DND-41 (cell line): ENCODE measurements around the gene NADK2.

ENCODE experiments used
- ATAC-seq: fragments of 200-7000 bp; cut with Tn5 transposase; 3 replicates; pipeline ENCODE4 v1.9.1; 2021; ENCODE audit warnings: low read depth; ENCODE audit not compliant: insufficient read depth
- DNase-seq: peaks from one replicate; pipeline ENCODE4 v3.0.0-alpha.2; 2020
- H2AFZ ChIP-seq: 2 replicates; pipeline ENCODE4 v1.6.0; 2012; ENCODE audit warnings: low read depth, low read length
- H3K27ac ChIP-seq: 2 replicates; pipeline ENCODE4 v1.5.1; 2012; ENCODE audit warnings: low read length, inconsistent platforms
- H3K27me3 ChIP-seq: fragments of 200-600 bp; sonication (generic); 2 replicates; pipeline ENCODE4 v1.6.0; 2012; ENCODE audit warnings: low read length, mild to moderate bottlenecking, inconsistent platforms; ENCODE audit not compliant: insufficient read depth, poor library complexity
- H3K36me3 ChIP-seq: 2 replicates; pipeline ENCODE4 v1.5.1; 2012; ENCODE audit warnings: low read length, inconsistent platforms; ENCODE audit not compliant: insufficient read depth
- H3K4me1 ChIP-seq: 2 replicates; pipeline ENCODE4 v1.5.1; 2012; ENCODE audit warnings: mild to moderate bottlenecking, low read length; ENCODE audit not compliant: insufficient read depth
- H3K4me2 ChIP-seq: 2 replicates; pipeline ENCODE4 v1.6.0; 2012; ENCODE audit warnings: mild to moderate bottlenecking, moderate library complexity, low read length, inconsistent platforms; ENCODE audit not compliant: insufficient read depth
- H3K4me3 ChIP-seq, 2 experiments: fragments of 200-600 bp in 1 of 2; shearing (Covaris generic) in 1 of 2; 2 replicates each; pipeline ENCODE4 v1.5.1; 2012 to 2016; ENCODE audit warnings: inconsistent platforms in 2 of 2, low read length in 2 of 2, mild to moderate bottlenecking in 2 of 2, low read depth in 1 of 2, moderate library complexity in 1 of 2
- H3K79me2 ChIP-seq: 2 replicates; pipeline ENCODE4 v1.6.0; 2012; ENCODE audit warnings: low read length, inconsistent platforms; ENCODE audit not compliant: insufficient read depth
- H3K9ac ChIP-seq: 2 replicates; pipeline ENCODE4 v1.6.0; 2012; ENCODE audit warnings: low read depth, mild to moderate bottlenecking, inconsistent platforms, low read length, moderate library complexity
- H3K9me3 ChIP-seq: 2 replicates; pipeline ENCODE4 v1.5.1; 2012; ENCODE audit warnings: low read length, moderate library complexity, mild to moderate bottlenecking, inconsistent platforms; ENCODE audit not compliant: insufficient read depth, severe bottlenecking
- H4K20me1 ChIP-seq: 2 replicates; pipeline ENCODE4 v1.6.0; 2012; ENCODE audit warnings: low read length; ENCODE audit not compliant: insufficient read depth
- EZH2 ChIP-seq: IDR thresholded peaks from 3 replicates; pipeline ENCODE4 v1.6.1; 2012; ENCODE audit warnings: borderline replicate concordance, low read depth, mild to moderate bottlenecking, moderate library complexity, low read length, inconsistent platforms; ENCODE audit not compliant: severe bottlenecking
- TF ChIP-seq, protein P1 (sequence below): IDR thresholded peaks from 2 replicates; pipeline ENCODE4 v1.5.1; 2012; ENCODE audit warnings: borderline replicate concordance, low read length, moderate library complexity, mild to moderate bottlenecking; ENCODE audit not compliant: poor library complexity, severe bottlenecking; ENCODE audit errors: extremely low read depth

NADK2 gene

DNA sequence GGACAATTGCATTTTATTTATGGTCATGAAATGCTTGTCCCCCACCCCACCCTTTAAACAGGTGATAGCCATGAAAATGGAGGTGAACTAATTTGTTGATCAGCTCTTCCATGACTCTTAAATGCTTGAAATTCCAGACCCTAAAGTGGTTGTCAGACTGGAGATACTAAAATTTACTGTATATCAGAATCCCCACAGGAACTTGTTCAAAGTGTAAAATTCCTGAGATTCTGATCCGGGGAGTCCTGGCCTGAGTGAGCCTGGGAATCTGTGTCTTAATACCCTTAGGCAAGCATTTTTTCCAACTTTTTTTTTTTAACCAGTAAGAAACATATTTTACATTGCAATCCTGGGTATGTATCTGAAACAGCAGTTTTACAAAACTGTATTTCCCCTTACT, 85.1 kb downstream of the NADK2 start:
- peaks cover 40% of the 10 kb centered on the region; the same call in 1 of the 2 replicates for H4K20me1 ChIP-seq
- no peaks in the 10 kb centered on the region for H3K9me3 ChIP-seq
- H2AFZ ChIP-seq: no peak overlapping the region
- ATAC-seq (no peak), DNase-seq (no peak)
- no peak overlapping the region for H3K4me3 ChIP-seq
- H3K27me3 ChIP-seq: no peaks in the 10 kb centered on the region
- peak overlapping the region; percentile 88; the same call in 1 of the 2 replicates for H3K4me2 ChIP-seq
- H3K9ac ChIP-seq: no peak overlapping the region
- peaks cover 98% of the 10 kb centered on the region for H3K79me2 ChIP-seq
- no peak overlapping the region for H3K27ac ChIP-seq
- H3K36me3 ChIP-seq: peaks cover 87% of the 10 kb centered on the region
- TF ChIP-seq, protein P1, sequence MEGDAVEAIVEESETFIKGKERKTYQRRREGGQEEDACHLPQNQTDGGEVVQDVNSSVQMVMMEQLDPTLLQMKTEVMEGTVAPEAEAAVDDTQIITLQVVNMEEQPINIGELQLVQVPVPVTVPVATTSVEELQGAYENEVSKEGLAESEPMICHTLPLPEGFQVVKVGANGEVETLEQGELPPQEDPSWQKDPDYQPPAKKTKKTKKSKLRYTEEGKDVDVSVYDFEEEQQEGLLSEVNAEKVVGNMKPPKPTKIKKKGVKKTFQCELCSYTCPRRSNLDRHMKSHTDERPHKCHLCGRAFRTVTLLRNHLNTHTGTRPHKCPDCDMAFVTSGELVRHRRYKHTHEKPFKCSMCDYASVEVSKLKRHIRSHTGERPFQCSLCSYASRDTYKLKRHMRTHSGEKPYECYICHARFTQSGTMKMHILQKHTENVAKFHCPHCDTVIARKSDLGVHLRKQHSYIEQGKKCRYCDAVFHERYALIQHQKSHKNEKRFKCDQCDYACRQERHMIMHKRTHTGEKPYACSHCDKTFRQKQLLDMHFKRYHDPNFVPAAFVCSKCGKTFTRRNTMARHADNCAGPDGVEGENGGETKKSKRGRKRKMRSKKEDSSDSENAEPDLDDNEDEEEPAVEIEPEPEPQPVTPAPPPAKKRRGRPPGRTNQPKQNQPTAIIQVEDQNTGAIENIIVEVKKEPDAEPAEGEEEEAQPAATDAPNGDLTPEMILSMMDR: no peak
- no peak for TF ChIP-seq EZH2
- H3K4me1 ChIP-seq: peaks cover 63% of the 10 kb centered on the region

DNA sequence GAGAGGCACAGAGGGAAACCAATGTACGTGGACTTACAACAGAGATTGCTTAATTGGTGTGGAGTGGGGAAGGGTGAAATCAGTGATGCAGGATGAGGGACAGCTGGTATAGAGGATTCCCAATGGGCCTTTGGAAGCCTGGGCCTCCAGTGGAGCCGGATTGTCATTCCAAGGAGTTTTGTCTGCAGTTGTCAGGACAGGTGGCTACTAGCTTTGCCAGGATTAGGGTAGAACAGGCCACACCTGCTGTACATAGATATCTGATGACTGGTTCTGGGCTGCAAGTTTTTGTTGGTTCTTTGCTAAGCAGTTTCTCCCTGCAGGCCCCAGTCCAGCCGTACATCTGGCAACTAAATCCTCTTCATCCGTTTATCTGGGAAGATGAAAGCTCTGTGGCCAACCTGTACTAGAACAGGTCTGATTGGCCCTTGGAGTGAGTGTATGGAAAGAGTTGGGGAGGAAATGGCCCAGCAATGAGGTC, 85.6 kb downstream of the NADK2 start:
- H3K27me3 ChIP-seq: no peaks in the 10 kb centered on the region
- H3K36me3 ChIP-seq: peaks cover 82% of the 10 kb centered on the region
- no peak overlapping the region for H3K9ac ChIP-seq
- H4K20me1 ChIP-seq: peaks cover 36% of the 10 kb centered on the region; the same call in 1 of the 2 replicates
- H3K4me2 ChIP-seq: peak overlapping the region; percentile 88; the same call in 1 of the 2 replicates
- no peaks in the 10 kb centered on the region for H3K9me3 ChIP-seq
- TF ChIP-seq, protein P1: no peak
- no peak for TF ChIP-seq EZH2
- DNase-seq: no peak
- no peak overlapping the region for H3K4me3 ChIP-seq
- peaks cover 98% of the 10 kb centered on the region for H3K79me2 ChIP-seq
- no peak overlapping the region for H2AFZ ChIP-seq
- peaks cover 63% of the 10 kb centered on the region for H3K4me1 ChIP-seq
- no peak for ATAC-seq
- H3K27ac ChIP-seq: no peak overlapping the region

DNA sequence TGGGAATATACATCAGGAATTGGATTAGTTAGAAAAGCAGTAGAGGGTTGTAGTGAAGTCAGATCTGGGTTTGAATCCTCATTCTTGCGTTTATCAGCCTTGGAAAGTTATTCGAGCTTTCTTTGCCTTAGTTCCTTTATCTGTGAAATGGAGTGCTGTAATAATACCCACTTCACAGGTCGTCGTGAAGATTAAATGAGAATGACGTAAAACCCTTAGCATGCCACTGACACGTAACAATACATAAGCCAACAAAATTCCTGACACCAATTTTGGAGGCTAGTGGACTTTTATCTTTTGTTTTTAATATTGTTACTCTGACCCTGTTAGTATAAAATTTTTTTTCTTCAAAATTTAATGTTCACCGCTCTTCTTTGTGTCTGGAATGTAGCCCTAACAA, 86.4 kb downstream of the NADK2 start:
- no peak overlapping the region for H2AFZ ChIP-seq
- H3K27me3 ChIP-seq: no peaks in the 10 kb centered on the region
- no peak for ATAC-seq
- H3K79me2 ChIP-seq: peaks cover 98% of the 10 kb centered on the region
- no peak overlapping the region for H3K27ac ChIP-seq
- TF ChIP-seq, protein P1: no peak
- TF ChIP-seq EZH2: no peak
- no peak overlapping the region; a peak in 1 of 4 replicates for H3K4me3 ChIP-seq
- H3K36me3 ChIP-seq: peaks cover 75% of the 10 kb centered on the region
- peaks cover 70% of the 10 kb centered on the region for H3K4me1 ChIP-seq
- H3K9me3 ChIP-seq: no peaks in the 10 kb centered on the region
- H3K4me2 ChIP-seq: peak overlapping the region; percentile 88; the same call in 1 of the 2 replicates
- no peak overlapping the region for H3K9ac ChIP-seq
- DNase-seq: no peak
- peaks cover 32% of the 10 kb centered on the region; the same call in 1 of the 2 replicates for H4K20me1 ChIP-seq

DNA sequence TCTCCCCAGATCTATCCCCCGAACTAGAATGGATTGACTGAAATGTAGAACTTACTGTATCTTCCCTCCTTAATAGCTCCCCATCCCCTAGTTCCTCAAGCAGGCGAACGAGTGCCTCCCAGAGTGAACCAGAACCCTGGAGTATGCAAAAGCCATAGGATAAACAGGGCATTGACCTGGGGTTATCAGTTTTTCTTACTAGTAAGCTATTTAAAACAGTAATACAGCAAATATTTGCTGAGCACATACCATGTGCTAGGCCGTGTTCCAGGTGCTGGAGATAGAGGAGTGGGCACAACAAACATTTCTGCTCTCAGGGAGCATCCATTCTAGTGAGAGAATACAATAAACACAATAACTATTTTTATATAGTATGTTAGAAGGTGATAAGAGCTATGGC, 88.0 kb downstream of the NADK2 start:
- ATAC-seq (no peak), DNase-seq (no peak)
- Histone ChIP-seq H3K79me2 (peaks cover 98% of the 10 kb centered on the region), H3K4me2 (peak overlapping the region; percentile 88), H4K20me1 (peaks cover 21% of the 10 kb centered on the region; the same call in 1 of the 2 replicates), H3K9ac (peak overlapping the region; percentile 65), H3K4me3 (peak overlapping the region; percentile 42 to 63; a peak in 3 of 4 replicates), H2AFZ (no peak overlapping the region), H3K4me1 (peaks cover 77% of the 10 kb centered on the region), H3K27me3 (no peaks in the 10 kb centered on the region), H3K36me3 (peaks cover 59% of the 10 kb centered on the region), H3K27ac (peak overlapping the region; percentile 60), H3K9me3 (no peaks in the 10 kb centered on the region)
- TF ChIP-seq EZH2: no peak
- TF ChIP-seq, protein P1: no peak
